WTC11 (cell line): ENCODE measurements around the gene ZNF654. TPM values are rescaled to one million over a fixed set of nuclear protein-coding genes. Genes with fewer than 3 reads are reported as not detected.

Experiments used
- ATAC-seq: fragments of 200-7000 bp; cut with Tn5 transposase; 2 replicates; pipeline ENCODE4 v1.10.0; 2021; ENCODE audit warnings: mild to moderate bottlenecking, moderate library complexity
- CTCF ChIA-PET: fragments of 300-600 bp; sonication (Branson Sonifier 250); formaldehyde crosslinking; loops from one replicate; lab custom pipeline; 2021; ENCODE audit warnings: antibody characterized with exemption; lab: Charles Lee
- POLR2A ChIA-PET: fragments of 350-600 bp; sonication (Branson Sonifier 250); formaldehyde crosslinking; loops from one replicate; lab custom pipeline; 2021; ENCODE audit warnings: antibody characterized with exemption; lab: Charles Lee
- DNase-seq: peaks from one replicate; pipeline ENCODE4 v3.0.0; 2021; ENCODE audit warnings: low spot score
- H3K27ac Mint-ChIP-seq: 2 replicates; pipeline ENCODE4 v1.8.0; 2021; ENCODE audit warnings: mixed read lengths
- H3K27me3 Mint-ChIP-seq: 2 replicates; pipeline ENCODE4 v1.8.0; 2021; ENCODE audit warnings: low read depth, mild to moderate bottlenecking, moderate library complexity, mixed read lengths
- H3K36me3 Mint-ChIP-seq: 2 replicates; pipeline ENCODE4 v1.8.0; 2021; ENCODE audit warnings: mixed read lengths
- H3K4me1 Mint-ChIP-seq: 2 replicates; pipeline ENCODE4 v1.8.0; 2022; ENCODE audit warnings: mixed read lengths
- H3K4me3 Mint-ChIP-seq: 2 replicates; pipeline ENCODE4 v1.8.0; 2021; ENCODE audit warnings: mild to moderate bottlenecking, moderate library complexity, mixed read lengths
- H3K9me3 Mint-ChIP-seq: 2 replicates; pipeline ENCODE4 v1.8.0; 2021; ENCODE audit warnings: mixed read lengths
- CTCF ChIP-seq: fragments of 200-600 bp; IDR thresholded peaks from 2 replicates; pipeline ENCODE4 v1.8.0; 2022; ENCODE audit warnings: antibody characterized with exemption
- E2F1 ChIP-seq: sonication (generic); formaldehyde crosslinking; IDR thresholded peaks from 2 replicates; pipeline ENCODE4 v1.8.0; 2022; ENCODE audit warnings: mild to moderate bottlenecking, missing genetic modification reagents
- ESRRA ChIP-seq: sonication (generic); formaldehyde crosslinking; IDR thresholded peaks from 2 replicates; pipeline ENCODE4 v1.8.1; 2022; ENCODE audit warnings: mild to moderate bottlenecking, missing genetic modification reagents, borderline replicate concordance
- GRHL2 ChIP-seq: fragments of 250-450 bp; sonication (Bioruptor Pico); IDR thresholded peaks from 2 replicates; pipeline ENCODE4 v1.8.0; 2022; ENCODE audit warnings: mild to moderate bottlenecking, moderate library complexity; ENCODE audit not compliant: insufficient replicate concordance, severe bottlenecking
- MXD4 ChIP-seq: fragments of 250-450 bp; sonication (Bioruptor Pico); IDR thresholded peaks from 2 replicates; pipeline ENCODE4 v1.8.0; 2021; ENCODE audit warnings: mild to moderate bottlenecking, moderate library complexity, borderline replicate concordance
- OVOL2 ChIP-seq: fragments of 250-450 bp; sonication (Bioruptor Pico); IDR thresholded peaks from 2 replicates; pipeline ENCODE4 v1.9.0; 2021; ENCODE audit warnings: mild to moderate bottlenecking, borderline replicate concordance
- SP1 ChIP-seq: sonication (generic); formaldehyde crosslinking; conservative IDR thresholded peaks from 2 replicates; pipeline ENCODE4 v1.8.1; 2022; ENCODE audit warnings: missing genetic modification reagents
- STAT6 ChIP-seq: sonication (generic); formaldehyde crosslinking; conservative IDR thresholded peaks from 2 replicates; pipeline ENCODE4 v1.8.1; 2023; ENCODE audit warnings: mild to moderate bottlenecking, low read depth, missing genetic modification reagents, moderate library complexity
- TCF7 ChIP-seq: sonication (generic); formaldehyde crosslinking; IDR thresholded peaks from 2 replicates; pipeline ENCODE4 v1.8.0; 2022; ENCODE audit warnings: mild to moderate bottlenecking, low read depth, missing genetic modification reagents, moderate library complexity
- USF2 ChIP-seq: sonication (generic); formaldehyde crosslinking; IDR thresholded peaks from 2 replicates; pipeline ENCODE4 v1.8.1; 2023; ENCODE audit warnings: mild to moderate bottlenecking, missing genetic modification reagents, moderate library complexity
- ZBTB21 ChIP-seq: sonication (generic); formaldehyde crosslinking; IDR thresholded peaks from 2 replicates; pipeline ENCODE4 v1.8.1; 2023; ENCODE audit warnings: mild to moderate bottlenecking, missing genetic modification reagents, borderline replicate concordance
- ZNF263 ChIP-seq: sonication (generic); formaldehyde crosslinking; IDR thresholded peaks from 2 replicates; pipeline ENCODE4 v1.8.1; 2022; ENCODE audit warnings: low read depth, mild to moderate bottlenecking, moderate library complexity, missing genetic modification reagents
- ZNF416 ChIP-seq: fragments of 250-450 bp; sonication (Bioruptor Pico); IDR thresholded peaks from 2 replicates; pipeline ENCODE4 v1.9.0; 2021; ENCODE audit warnings: mild to moderate bottlenecking, inconsistent platforms
- ZNF423 ChIP-seq: fragments of 250-450 bp; sonication (Bioruptor Pico); IDR thresholded peaks from 2 replicates; pipeline ENCODE4 v2.1.2; 2022; ENCODE audit warnings: mild to moderate bottlenecking, moderate library complexity
- total RNA-seq: library from RNA; stranded (reverse); gene quantifications from 3 replicates; pipeline ENCODE4 v1.2.3, GENCODE V29; 2021

Gene ZNF654
- total RNA-seq, 1 experiment from 2014 or later: 7.0 TPM

GRCh38 chr3:88166419-88166971 lies 107.4 kb downstream of the ZNF654 start:
- no peak overlapping the region for H3K4me3 Mint-ChIP-seq
- TF ChIP-seq USF2 (CRISPR knock-in tag) (no peak), MXD4 (CRISPR knock-in tag) (no peak), ESRRA (CRISPR knock-in tag) (no peak), CTCF (no peak), ZBTB21 (CRISPR knock-in tag) (no peak), STAT6 (CRISPR knock-in tag) (no peak), E2F1 (CRISPR knock-in tag) (no peak), ZNF423 (no peak), ZNF416 (CRISPR knock-in tag) (no peak)
- no peak overlapping the region for H3K27ac Mint-ChIP-seq
- CTCF ChIA-PET: no interaction called here
- POLR2A ChIA-PET: no interaction called here
- DNase-seq: no peak
- H3K9me3 Mint-ChIP-seq: peaks cover 13% of the 10 kb centered on the region
- no peak for ATAC-seq
- peaks cover 15% of the 10 kb centered on the region for H3K4me1 Mint-ChIP-seq
- peaks cover 32% of the 10 kb centered on the region for H3K36me3 Mint-ChIP-seq
- H3K27me3 Mint-ChIP-seq: no peaks in the 10 kb centered on the region

GRCh38 chr3:88167173-88167572 lies 108.1 kb downstream of the ZNF654 start:
- POLR2A ChIA-PET: no interaction called here
- Mint-ChIP-seq H3K27me3 (no peaks in the 10 kb centered on the region), H3K4me1 (peaks cover 15% of the 10 kb centered on the region), H3K36me3 (peaks cover 30% of the 10 kb centered on the region), H3K4me3 (no peak overlapping the region), H3K27ac (no peak overlapping the region), H3K9me3 (peaks cover 13% of the 10 kb centered on the region)
- CTCF ChIA-PET: no interaction called here
- ATAC-seq (no peak), DNase-seq (no peak)
- TF ChIP-seq GRHL2: no peak
- no peak for TF ChIP-seq TCF7 (CRISPR knock-in tag)
- TF ChIP-seq OVOL2 (CRISPR knock-in tag): no peak
- TF ChIP-seq ZNF263 (CRISPR knock-in tag): no peak

GRCh38 chr3:88167704-88168103 lies 108.6 kb downstream of the ZNF654 start:
- peaks cover 15% of the 10 kb centered on the region for H3K4me1 Mint-ChIP-seq
- no peak for ATAC-seq
- DNase-seq: no peak
- H3K9me3 Mint-ChIP-seq: peaks cover 13% of the 10 kb centered on the region
- TF ChIP-seq OVOL2 (CRISPR knock-in tag) (no peak), ESRRA (CRISPR knock-in tag) (no peak), SP1 (CRISPR knock-in tag) (no peak), ZNF263 (CRISPR knock-in tag) (no peak)
- no peak overlapping the region for H3K27ac Mint-ChIP-seq
- H3K27me3 Mint-ChIP-seq: no peaks in the 10 kb centered on the region
- POLR2A ChIA-PET: no interaction called here
- no peak overlapping the region for H3K4me3 Mint-ChIP-seq
- CTCF ChIA-PET: no interaction called here
- H3K36me3 Mint-ChIP-seq: peaks cover 27% of the 10 kb centered on the region
